HG03039 (cell line): Measurements from ENCODE around the gene SCYGR1.
"Not testable (repeated sequence)": the region's sequence is repeated elsewhere in the genome, so short reads cannot be mapped to it uniquely, and the experiment has no call there.

ENCODE experiments used
- ATAC-seq: cut with Tn5 transposase; IDR thresholded peaks from one replicate; pipeline ENCODE4 v1.9.1; 2021; ENCODE audit warnings: mild to moderate bottlenecking, moderate library complexity; ENCODE audit not compliant: unreplicated experiment

The SCYGR1 gene, protein sequence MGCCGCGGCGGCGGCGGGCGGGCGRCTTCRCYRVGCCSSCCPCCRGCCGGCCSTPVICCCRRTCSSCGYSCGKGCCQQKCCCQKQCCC

DNA sequence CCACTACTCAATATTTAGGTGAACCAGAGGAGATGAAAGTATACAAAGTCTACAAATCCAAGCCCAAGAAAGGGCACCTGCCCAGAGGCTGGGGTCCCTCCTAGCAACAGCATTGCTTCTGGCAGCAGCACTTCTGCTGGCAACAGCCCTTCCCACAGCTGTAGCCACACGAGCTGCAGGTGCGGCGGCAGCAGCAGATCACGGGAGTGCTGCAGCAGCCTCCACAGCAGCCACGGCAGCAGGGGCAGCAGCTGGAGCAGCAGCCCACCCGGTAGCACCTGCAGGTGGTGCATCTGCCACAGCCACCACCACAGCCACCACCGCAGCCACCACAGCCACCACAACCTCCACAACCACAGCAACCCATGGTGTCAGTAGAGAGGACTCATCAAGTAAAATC, at the start of gene SCYGR1:
Gene SCYGR1 (minus strand): TSS at position 367 of the 400 bp plus-strand sequence. CDS start 0 bp downstream, at position 367.
- not testable (repeated sequence) for ATAC-seq

- no peak for ATAC-seq
Measured at GRCh38 chr2:227436436-227437174, 48.9 kb upstream of the SCYGR1 start.

DNA sequence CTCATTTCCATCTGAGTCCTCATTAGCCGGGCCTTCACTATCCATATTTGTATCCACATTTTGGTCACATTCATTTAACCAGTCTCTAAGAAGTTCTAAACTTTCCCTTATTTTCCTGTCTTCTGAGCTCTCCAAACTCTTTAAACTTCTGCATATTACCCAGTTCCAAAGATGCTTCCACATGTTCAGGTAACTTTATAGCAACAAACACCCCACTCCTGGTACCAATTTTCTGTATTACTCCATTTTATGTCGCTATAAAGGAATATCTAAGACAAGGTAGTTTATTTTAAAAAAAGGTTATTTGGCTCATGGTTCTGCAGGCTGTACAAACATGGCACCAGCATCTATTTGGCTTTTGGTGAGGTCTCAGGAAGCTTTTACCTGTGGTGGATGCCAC, 45.4 kb upstream of the SCYGR1 start:
- no peak for ATAC-seq

DNA sequence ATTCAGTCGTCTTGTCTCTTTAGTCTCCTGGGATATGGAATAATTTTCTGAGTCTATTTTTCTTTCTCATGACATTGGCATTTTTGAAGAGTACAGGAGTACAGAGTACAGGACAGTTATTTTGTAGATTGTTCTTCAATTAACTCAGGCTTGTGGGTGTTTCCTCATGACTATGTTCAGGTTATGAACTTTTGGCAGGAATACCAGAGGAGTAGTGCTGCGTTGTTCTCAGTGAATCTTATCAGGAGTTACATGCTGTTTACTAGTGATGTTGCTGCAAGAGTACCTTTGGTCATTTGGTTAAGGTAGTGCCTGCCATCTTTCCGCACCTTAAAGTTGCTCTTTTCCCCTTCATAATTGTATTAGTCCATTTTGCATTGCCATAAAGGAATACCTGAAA, 42.9 kb upstream of the SCYGR1 start:
- ATAC-seq, result no peak

- ATAC-seq, result no peak
Measured at GRCh38 chr2:227428731-227429285, 41.1 kb upstream of the SCYGR1 start.

GRCh38 chr2:227423656-227424499, 36.1 kb upstream of the SCYGR1 start:
- ATAC-seq, result no peak

- ATAC-seq, result no peak
Measured at GRCh38 chr2:227420087-227421052, 32.6 kb upstream of the SCYGR1 start.

GRCh38 chr2:227416701-227417100, 29.0 kb upstream of the SCYGR1 start:
- ATAC-seq, result no peak

DNA sequence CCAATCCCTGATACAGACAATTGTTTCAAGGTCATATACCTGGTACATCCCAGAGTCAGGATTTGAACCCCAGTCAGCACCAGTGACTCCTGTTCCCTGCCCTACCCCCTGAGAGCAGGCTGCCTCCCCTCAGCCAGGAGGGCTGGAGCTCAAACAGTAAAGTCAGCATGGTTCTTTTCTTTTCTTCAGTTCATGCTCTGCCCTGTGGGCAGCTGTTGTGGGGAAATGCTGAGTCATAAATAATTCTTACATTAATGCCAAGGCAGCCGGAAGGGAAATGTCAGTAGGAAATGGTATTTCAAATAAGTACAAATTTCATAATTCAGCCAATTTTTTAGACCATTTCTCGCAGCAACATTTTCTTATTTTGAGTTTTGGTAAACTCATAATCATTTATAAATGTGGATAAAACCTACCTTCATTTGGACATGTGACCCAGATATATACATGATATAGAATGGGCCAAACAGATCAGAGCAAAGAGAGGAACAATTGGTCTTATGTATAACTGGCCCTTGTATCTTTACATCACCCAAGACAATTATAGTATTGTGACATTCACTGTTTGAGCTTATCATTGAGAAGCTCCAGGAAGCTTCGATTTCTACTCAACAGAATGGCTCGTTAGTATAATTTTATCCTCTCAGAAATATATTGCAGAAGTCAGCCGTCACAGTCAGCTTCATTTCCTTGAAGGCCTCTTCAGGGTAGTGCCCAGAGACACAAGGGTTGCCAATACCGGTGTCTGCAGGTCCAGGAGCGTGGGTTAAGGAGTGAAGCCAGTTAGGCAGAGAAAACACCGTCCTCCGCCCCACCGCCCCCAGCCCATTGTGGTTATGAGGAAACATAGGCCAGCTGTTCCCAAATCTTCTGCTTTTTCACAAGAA, 28.0 kb upstream of the SCYGR1 start:
- no peak for ATAC-seq

DNA sequence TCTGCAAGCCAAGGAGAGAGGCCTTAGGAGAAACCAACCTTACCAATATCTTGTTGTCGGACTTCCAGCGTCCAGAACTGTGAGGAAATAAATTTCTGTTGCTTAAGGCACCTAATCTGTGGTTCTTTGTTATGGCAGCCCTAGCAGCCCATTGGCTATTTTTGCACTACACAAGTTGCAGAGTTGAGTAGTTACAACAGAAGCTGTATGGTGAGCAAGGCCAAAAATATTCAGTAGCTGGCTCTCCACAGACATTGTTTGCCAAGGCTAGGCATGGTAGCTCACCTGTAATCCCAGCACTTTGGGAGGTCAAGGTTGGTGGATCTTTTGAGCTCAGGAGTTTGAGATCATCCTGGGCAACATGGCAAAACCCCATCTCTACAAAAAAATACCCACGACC, 27.1 kb upstream of the SCYGR1 start:
- ATAC-seq, result no peak

GRCh38 chr2:227413371-227413770, 25.6 kb upstream of the SCYGR1 start:
- no peak for ATAC-seq

DNA sequence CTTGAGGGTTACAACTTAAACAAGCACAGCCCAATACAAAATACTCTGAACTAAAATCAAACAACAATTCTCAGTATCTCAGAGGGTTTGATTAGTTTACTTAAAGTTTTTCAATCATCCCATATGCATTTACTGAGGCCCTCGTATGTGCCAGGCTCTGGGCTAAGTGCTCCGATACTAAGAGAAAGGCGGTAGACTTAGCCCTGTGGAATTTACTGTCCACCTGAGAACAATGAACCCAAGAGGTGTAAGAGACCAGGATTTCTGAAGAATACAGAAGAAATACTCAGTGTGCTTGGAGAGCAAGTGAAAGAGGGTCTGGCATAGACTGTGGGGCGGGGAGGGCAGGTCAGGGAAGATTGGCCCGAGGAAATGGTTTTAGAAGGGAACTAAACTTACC, 25.1 kb upstream of the SCYGR1 start:
- ATAC-seq, result no peak

DNA sequence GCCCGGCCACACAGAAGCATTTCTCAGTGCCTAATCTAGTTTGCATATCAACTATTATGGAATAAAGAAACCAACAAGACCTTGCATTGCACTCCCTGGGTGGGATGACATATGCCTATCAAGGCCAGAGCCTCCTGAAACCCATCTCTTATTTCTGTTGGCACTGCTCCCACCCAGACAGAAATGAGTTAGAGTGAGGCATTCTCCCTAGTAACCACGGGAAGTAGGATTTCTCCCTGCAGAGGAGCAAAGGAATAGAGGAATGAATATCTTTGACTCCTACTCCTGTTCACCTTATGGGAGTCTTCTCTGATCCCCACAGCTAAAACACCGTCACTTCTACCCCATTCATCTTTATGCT, 24.2 kb upstream of the SCYGR1 start:
- ATAC-seq, result no peak

DNA sequence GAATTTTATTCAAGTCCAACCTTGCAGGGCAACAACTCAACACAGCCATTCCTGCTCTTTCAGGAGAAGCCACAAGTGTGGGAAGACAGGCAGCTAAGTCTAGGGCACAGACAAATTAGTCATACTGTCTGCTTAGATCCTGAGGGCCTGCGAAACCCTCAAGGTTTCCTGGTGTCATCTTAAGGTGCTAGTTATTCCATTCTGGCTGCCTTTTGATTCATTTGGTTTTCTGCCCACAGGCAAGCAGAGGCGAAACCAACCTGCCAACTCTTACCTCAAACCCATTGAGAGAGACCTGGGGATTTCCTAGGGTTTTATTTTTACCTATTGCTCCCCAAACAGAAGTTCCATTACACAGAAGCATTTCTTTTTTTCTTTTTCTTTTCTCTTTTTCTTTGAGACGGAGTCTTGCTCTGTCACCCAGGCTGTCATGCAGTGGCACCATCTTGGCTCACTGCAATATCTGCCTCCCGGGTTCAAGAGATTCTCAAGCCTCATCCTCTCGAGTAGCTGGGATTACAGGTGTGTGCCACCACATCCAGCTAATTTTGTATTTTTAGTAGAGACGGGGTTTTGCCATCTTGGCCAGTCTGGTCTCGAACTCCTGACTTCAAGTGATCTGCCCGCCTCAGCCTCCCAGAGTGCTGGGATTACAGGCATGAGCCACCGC, 23.7 kb upstream of the SCYGR1 start:
- ATAC-seq, result peak; percentile 76

GRCh38 chr2:227410191-227410590, 22.4 kb upstream of the SCYGR1 start:
- no peak for ATAC-seq

- ATAC-seq, result no peak
Measured at GRCh38 chr2:227407591-227408151, 19.9 kb upstream of the SCYGR1 start.

- no peak for ATAC-seq
Measured at GRCh38 chr2:227406177-227407031, 18.7 kb upstream of the SCYGR1 start.
